HepG2 (cell line): ENCODE data around the gene P2RX6. TPM values are rescaled to one million over a fixed set of nuclear protein-coding genes. Genes with fewer than 3 reads are reported as not detected.

Experiments used
- EP300 ChIP-seq, 3 experiments: sonication (generic) in 1 of 3; formaldehyde crosslinking in 1 of 3; IDR thresholded peaks; 2 replicates each; pipeline versions ENCODE4 v1.5.1 to v1.6.1; 2011 to 2020; ENCODE audit warnings: low read depth in 2 of 3, low read length in 2 of 3, borderline replicate concordance in 1 of 3, improper control_type of control experiment in 1 of 3, mild to moderate bottlenecking in 1 of 3, missing genetic modification reagents in 1 of 3, moderate library complexity in 1 of 3
- FOXP1 ChIP-seq, 2 experiments: fragments of 450-650 bp in 1 of 2; IDR thresholded peaks; 2 replicates each; pipeline ENCODE4 v1.6.1; 2017 to 2018; ENCODE audit warnings: antibody characterized with exemption in 1 of 2
- HDAC1 ChIP-seq: sonication (generic); formaldehyde crosslinking; IDR thresholded peaks from 2 replicates; pipeline ENCODE4 v1.5.1; 2020; ENCODE audit warnings: mild to moderate bottlenecking, missing genetic modification reagents
- KDM1A ChIP-seq: IDR thresholded peaks from 2 replicates; pipeline ENCODE4 v1.6.1; 2016; ENCODE audit warnings: missing compliant biosample characterization
- KDM6A ChIP-seq: IDR thresholded peaks from 2 replicates; pipeline ENCODE4 v1.6.1; 2016; ENCODE audit warnings: low read depth
- PCBP1 ChIP-seq: fragments of 200-400 bp; formaldehyde crosslinking; IDR thresholded peaks from 2 replicates; pipeline ENCODE4 v1.6.1; 2017; ENCODE audit warnings: mild to moderate bottlenecking, low read depth, low read length, borderline replicate concordance
- RBM39 ChIP-seq: fragments of 200-400 bp; formaldehyde crosslinking; IDR thresholded peaks from one replicate; pipeline ENCODE4 v1.6.1; 2018; ENCODE audit warnings: antibody characterized with exemption, mild to moderate bottlenecking, low read depth, low read length; ENCODE audit not compliant: poor library complexity, severe bottlenecking
- REL ChIP-seq: sonication (generic); formaldehyde crosslinking; conservative IDR thresholded peaks from 2 replicates; pipeline ENCODE4 v1.8.0; 2022; ENCODE audit warnings: mild to moderate bottlenecking, missing genetic modification reagents, moderate library complexity
- TCF12 ChIP-seq, 2 experiments: fragments of 450-650 bp in 1 of 2; sonication (generic) in 1 of 2; formaldehyde crosslinking in 1 of 2; IDR thresholded peaks; 2 replicates each; pipeline versions ENCODE4 v1.6.1 to v1.8.0; 2017 to 2022; ENCODE audit warnings: antibody characterized with exemption in 1 of 2, mild to moderate bottlenecking in 1 of 2, missing genetic modification reagents in 1 of 2, moderate library complexity in 1 of 2
- THAP11 ChIP-seq: IDR thresholded peaks from 2 replicates; pipeline ENCODE4 v1.6.1; 2016; ENCODE audit warnings: missing biosample characterization, missing genetic modification reagents
- ZNF205 ChIP-seq: IDR thresholded peaks from 2 replicates; pipeline ENCODE4 v1.6.1; 2018; ENCODE audit warnings: missing biosample characterization, missing genetic modification reagents
- ZNF543 ChIP-seq: sonication (generic); formaldehyde crosslinking; IDR thresholded peaks from 2 replicates; pipeline ENCODE4 v1.4.0; 2020; ENCODE audit warnings: mild to moderate bottlenecking, missing genetic modification reagents
- ZNF557 ChIP-seq: sonication (generic); formaldehyde crosslinking; IDR thresholded peaks from 2 replicates; pipeline ENCODE4 v1.4.0; 2020; ENCODE audit warnings: missing genetic modification reagents
- ZNF605 ChIP-seq: sonication (generic); formaldehyde crosslinking; IDR thresholded peaks from 2 replicates; pipeline ENCODE4 v1.8.0; 2022; ENCODE audit warnings: mild to moderate bottlenecking, missing genetic modification reagents
- polyA plus RNA-seq, 8 experiments: library from polyadenylated mRNA; depleted of rRNA in 3 of 8; stranded (reverse) in 7 of 8; unstranded in 1 of 8; fragments of >200 nt; fragmentation: Illumina TruSeq in 4 of 8; extraction: Trizol in 4 of 8; gene quantifications; 2 replicates each; pipeline versions ENCODE4 v1.2.1 to v1.2.3, GENCODE V29; 2011 to 2016; ENCODE audit warnings: low read depth in 4 of 8, missing spikeins in 1 of 8, mixed read lengths in 1 of 8; ENCODE audit not compliant: insufficient read depth in 1 of 8
- total RNA-seq, 5 experiments: library from RNA; depleted of rRNA; stranded (reverse); fragments of >200 nt; fragmentation: Illumina TruSeq; extraction: Trizol; gene quantifications; 2 replicates each; pipeline ENCODE4 v1.2.3, GENCODE V29; 2016; ENCODE audit warnings: low read depth in 1 of 5
- TF ChIP-seq, protein P1 (sequence below): IDR thresholded peaks from 2 replicates; pipeline ENCODE4 v1.6.1; 2016; ENCODE audit warnings: missing biosample characterization, missing genetic modification reagents, low read depth
- TF ChIP-seq, protein P2 (sequence below): sonication (generic); formaldehyde crosslinking; IDR thresholded peaks from 2 replicates; pipeline ENCODE4 v1.8.0; 2022; ENCODE audit warnings: mild to moderate bottlenecking, missing genetic modification reagents, moderate library complexity
- TF ChIP-seq, protein P3 (sequence below): sonication (generic); formaldehyde crosslinking; IDR thresholded peaks from 2 replicates; pipeline ENCODE4 v1.9.0; 2021; ENCODE audit warnings: mild to moderate bottlenecking, missing genetic modification reagents
- TF ChIP-seq, protein P4 (sequence below): IDR thresholded peaks from 2 replicates; pipeline ENCODE4 v1.6.1; 2016; ENCODE audit warnings: mild to moderate bottlenecking, missing biosample characterization, missing genetic modification reagents

Gene P2RX6
- total and polyA plus RNA-seq, 2 of the 13 experiments (the other 11 are each of a cell fraction or from before 2014, with no cell fraction given), result 0.04 to 0.12 TPM

DNA sequence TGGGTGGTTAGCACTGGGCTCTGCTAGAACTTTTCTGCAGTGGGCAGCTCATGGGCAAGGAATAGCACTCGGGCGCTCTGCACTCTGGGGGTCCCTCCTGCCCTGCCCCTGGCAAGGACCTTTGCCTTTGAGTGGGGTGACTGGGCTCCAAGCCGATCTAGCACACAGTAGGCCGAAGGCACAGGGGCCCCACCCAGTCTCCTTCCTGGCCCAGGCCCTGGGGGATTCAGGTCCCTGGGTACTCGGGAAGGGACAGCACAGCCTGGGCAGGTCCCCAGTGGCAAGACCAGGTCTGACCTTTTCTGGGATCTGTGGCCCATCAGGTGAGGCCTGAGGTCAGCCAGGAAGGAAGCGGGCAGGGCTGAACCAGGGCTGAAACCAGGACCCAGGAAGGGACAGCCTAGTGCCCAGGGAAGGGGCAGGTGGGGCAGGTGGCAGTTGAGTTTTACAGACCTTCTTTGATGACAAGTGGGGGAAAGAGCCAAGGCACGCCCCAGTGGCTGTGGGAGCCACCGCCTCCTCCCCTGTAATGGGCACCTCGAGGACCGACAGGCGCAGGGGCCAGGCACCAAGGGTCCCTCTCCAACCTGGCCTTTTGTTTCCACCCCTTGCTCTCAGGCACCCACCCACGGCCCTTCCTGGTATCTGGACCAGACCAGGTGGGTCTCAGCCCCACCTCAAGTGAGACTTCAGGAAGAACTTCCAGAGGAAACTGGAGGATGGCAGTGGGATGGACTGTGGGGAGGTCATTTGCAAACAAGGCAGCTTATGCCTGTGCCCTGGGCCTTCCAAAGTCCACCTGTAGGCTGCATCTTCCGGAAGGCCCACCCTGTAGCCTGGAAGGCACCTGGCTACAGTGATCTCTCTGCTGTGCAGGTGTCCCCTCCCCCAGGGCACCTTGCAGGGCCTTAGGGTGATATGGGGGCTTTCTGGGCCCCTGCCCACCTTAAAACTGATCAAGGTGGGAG is 48.8 kb upstream of the P2RX6 start (continued):
- TF ChIP-seq RBM39 (no peak), PCBP1 (no peak), EP300 (IDR thresholded peaks at IDR 0.05; ENCODE audit: low read depth in 2 of 2, low read length in 2 of 2) (no peak), EP300 (CRISPR knock-in tag; IDR thresholded peaks at IDR 0.05; ENCODE audit: borderline replicate concordance) (no peak), ZNF557 (CRISPR knock-in tag) (no peak), FOXP1 (IDR thresholded peaks at IDR 0.05) (no peak), FOXP1 (CRISPR knock-in tag; IDR thresholded peaks at IDR 0.05) (no peak), TCF12 (IDR thresholded peaks at IDR 0.05) (no peak), TCF12 (CRISPR knock-in tag; IDR thresholded peaks at IDR 0.05) (no peak), THAP11 (CRISPR knock-in tag) (no peak), ZNF605 (CRISPR knock-in tag) (no peak), KDM1A (CRISPR knock-in tag) (peak; percentile 90), KDM6A (CRISPR knock-in tag) (no peak), REL (CRISPR knock-in tag) (no peak), ZNF543 (CRISPR knock-in tag) (0 out of 2 replicates have a peak, but pooled peaks have one; percentile 5), ZNF205 (no peak), HDAC1 (CRISPR knock-in tag) (peak; percentile 42; the same call in 1 of the 2 replicates)
- TF ChIP-seq, protein P1, sequence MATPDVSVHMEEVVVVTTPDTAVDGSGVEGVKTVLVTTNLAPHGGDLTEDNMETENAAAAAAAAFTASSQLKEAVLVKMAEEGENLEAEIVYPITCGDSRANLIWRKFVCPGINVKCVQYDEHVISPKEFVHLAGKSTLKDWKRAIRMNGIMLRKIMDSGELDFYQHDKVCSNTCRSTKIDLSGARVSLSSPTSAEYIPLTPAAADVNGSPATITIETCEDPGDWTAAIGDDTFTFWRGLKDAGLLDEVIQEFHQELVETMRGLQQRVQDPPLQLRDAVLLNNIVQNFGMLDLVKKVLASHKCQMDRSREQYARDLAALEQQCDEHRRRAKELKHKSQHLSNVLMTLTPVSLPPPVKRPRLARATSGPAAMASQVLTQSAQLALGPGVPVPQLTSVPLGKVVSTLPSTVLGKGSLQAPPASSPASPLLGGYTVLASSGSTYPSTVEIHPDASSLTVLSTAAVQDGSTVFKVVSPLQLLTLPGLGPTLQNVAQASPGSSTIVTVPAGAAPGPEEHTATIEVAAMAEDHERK (CRISPR knock-in tag), result no peak
- TF ChIP-seq, protein P2, sequence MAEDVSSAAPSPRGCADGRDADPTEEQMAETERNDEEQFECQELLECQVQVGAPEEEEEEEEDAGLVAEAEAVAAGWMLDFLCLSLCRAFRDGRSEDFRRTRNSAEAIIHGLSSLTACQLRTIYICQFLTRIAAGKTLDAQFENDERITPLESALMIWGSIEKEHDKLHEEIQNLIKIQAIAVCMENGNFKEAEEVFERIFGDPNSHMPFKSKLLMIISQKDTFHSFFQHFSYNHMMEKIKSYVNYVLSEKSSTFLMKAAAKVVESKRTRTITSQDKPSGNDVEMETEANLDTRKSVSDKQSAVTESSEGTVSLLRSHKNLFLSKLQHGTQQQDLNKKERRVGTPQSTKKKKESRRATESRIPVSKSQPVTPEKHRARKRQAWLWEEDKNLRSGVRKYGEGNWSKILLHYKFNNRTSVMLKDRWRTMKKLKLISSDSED (CRISPR knock-in tag), result no peak
- TF ChIP-seq, protein P3, sequence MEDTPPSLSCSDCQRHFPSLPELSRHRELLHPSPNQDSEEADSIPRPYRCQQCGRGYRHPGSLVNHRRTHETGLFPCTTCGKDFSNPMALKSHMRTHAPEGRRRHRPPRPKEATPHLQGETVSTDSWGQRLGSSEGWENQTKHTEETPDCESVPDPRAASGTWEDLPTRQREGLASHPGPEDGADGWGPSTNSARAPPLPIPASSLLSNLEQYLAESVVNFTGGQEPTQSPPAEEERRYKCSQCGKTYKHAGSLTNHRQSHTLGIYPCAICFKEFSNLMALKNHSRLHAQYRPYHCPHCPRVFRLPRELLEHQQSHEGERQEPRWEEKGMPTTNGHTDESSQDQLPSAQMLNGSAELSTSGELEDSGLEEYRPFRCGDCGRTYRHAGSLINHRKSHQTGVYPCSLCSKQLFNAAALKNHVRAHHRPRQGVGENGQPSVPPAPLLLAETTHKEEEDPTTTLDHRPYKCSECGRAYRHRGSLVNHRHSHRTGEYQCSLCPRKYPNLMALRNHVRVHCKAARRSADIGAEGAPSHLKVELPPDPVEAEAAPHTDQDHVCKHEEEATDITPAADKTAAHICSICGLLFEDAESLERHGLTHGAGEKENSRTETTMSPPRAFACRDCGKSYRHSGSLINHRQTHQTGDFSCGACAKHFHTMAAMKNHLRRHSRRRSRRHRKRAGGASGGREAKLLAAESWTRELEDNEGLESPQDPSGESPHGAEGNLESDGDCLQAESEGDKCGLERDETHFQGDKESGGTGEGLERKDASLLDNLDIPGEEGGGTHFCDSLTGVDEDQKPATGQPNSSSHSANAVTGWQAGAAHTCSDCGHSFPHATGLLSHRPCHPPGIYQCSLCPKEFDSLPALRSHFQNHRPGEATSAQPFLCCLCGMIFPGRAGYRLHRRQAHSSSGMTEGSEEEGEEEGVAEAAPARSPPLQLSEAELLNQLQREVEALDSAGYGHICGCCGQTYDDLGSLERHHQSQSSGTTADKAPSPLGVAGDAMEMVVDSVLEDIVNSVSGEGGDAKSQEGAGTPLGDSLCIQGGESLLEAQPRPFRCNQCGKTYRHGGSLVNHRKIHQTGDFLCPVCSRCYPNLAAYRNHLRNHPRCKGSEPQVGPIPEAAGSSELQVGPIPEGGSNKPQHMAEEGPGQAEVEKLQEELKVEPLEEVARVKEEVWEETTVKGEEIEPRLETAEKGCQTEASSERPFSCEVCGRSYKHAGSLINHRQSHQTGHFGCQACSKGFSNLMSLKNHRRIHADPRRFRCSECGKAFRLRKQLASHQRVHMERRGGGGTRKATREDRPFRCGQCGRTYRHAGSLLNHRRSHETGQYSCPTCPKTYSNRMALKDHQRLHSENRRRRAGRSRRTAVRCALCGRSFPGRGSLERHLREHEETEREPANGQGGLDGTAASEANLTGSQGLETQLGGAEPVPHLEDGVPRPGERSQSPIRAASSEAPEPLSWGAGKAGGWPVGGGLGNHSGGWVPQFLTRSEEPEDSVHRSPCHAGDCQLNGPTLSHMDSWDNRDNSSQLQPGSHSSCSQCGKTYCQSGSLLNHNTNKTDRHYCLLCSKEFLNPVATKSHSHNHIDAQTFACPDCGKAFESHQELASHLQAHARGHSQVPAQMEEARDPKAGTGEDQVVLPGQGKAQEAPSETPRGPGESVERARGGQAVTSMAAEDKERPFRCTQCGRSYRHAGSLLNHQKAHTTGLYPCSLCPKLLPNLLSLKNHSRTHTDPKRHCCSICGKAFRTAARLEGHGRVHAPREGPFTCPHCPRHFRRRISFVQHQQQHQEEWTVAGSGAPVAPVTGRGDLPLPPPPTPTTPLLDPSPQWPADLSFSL, result no peak
- TF ChIP-seq, protein P4, sequence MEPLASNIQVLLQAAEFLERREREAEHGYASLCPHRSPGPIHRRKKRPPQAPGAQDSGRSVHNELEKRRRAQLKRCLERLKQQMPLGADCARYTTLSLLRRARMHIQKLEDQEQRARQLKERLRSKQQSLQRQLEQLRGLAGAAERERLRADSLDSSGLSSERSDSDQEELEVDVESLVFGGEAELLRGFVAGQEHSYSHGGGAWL (CRISPR knock-in tag), result no peak
